Loucy (cell line): ENCODE results near the gene ALG1.
"Not testable (repeated sequence)": the region's sequence is repeated elsewhere in the genome, so short reads cannot be mapped to it uniquely, and the experiment has no call there.

Experiments
- H2AFZ ChIP-seq: fragments of 200-600 bp; sonication (generic); 2 replicates; pipeline ENCODE4 v1.6.0; 2016; ENCODE audit warnings: antibody characterized with exemption, mild to moderate bottlenecking, low read length, moderate library complexity
- H3F3A ChIP-seq: fragments of 200-600 bp; 2 replicates; pipeline ENCODE4 v1.6.0; 2016; ENCODE audit warnings: antibody characterized with exemption, low read depth, mild to moderate bottlenecking
- H3K27me3 ChIP-seq: fragments of 200-600 bp; sonication (generic); 2 replicates; pipeline ENCODE4 v1.6.1; 2014; ENCODE audit warnings: low read length, mild to moderate bottlenecking; ENCODE audit not compliant: insufficient read depth, poor library complexity, severe bottlenecking
- H3K36me3 ChIP-seq: fragments of 200-600 bp; sonication (generic); 2 replicates; pipeline ENCODE4 v1.6.1; 2016; ENCODE audit warnings: low read length; ENCODE audit not compliant: insufficient read depth
- H3K4me1 ChIP-seq: fragments of 200-600 bp; sonication (generic); 2 replicates; pipeline ENCODE4 v1.5.1; 2014; ENCODE audit warnings: low read length, mild to moderate bottlenecking; ENCODE audit not compliant: insufficient read depth, poor library complexity, severe bottlenecking
- H3K4me2 ChIP-seq: fragments of 200-600 bp; sonication (generic); 2 replicates; pipeline ENCODE4 v1.6.0; 2014; ENCODE audit warnings: antibody characterized with exemption, low read length, low read depth, mild to moderate bottlenecking; ENCODE audit not compliant: poor library complexity, severe bottlenecking
- H3K4me3 ChIP-seq: fragments of 200-600 bp; sonication (generic); 2 replicates; pipeline ENCODE4 v1.5.1; 2014; ENCODE audit warnings: low read length, mild to moderate bottlenecking, mixed read lengths; ENCODE audit not compliant: poor library complexity, severe bottlenecking
- H3K79me2 ChIP-seq: fragments of 200-600 bp; sonication (generic); 2 replicates; pipeline ENCODE4 v1.6.1; 2014; ENCODE audit warnings: low read length; ENCODE audit not compliant: insufficient read depth
- H3K9ac ChIP-seq: fragments of 200-600 bp; sonication (generic); 2 replicates; pipeline ENCODE4 v1.6.0; 2014; ENCODE audit warnings: mild to moderate bottlenecking, low read depth, low read length, moderate library complexity; ENCODE audit not compliant: poor library complexity, severe bottlenecking
- H3K9me2 ChIP-seq: fragments of 200-600 bp; sonication (generic); replicated peaks from 2 replicates; pipeline ENCODE4 v1.6.1; 2016; ENCODE audit warnings: low read depth, low read length, mixed read lengths
- H3K9me3 ChIP-seq: fragments of 200-600 bp; sonication (generic); 2 replicates; pipeline ENCODE4 v1.6.1; 2014; ENCODE audit warnings: mild to moderate bottlenecking, antibody characterized with exemption, low read length, low read depth; ENCODE audit not compliant: insufficient read depth
- H4K20me1 ChIP-seq: fragments of 200-600 bp; sonication (generic); 2 replicates; pipeline ENCODE4 v1.6.0; 2014; ENCODE audit warnings: antibody characterized with exemption, low read length, mild to moderate bottlenecking; ENCODE audit not compliant: insufficient read depth, poor library complexity, severe bottlenecking
- CTCF ChIP-seq: fragments of 200-600 bp; sonication (generic); conservative IDR thresholded peaks from 2 replicates; pipeline ENCODE4 v1.5.1; 2014; ENCODE audit warnings: mild to moderate bottlenecking, antibody characterized with exemption, low read length
- EZH2phosphoT487 ChIP-seq: fragments of 200-600 bp; IDR thresholded peaks from 2 replicates; pipeline ENCODE4 v1.6.1; 2018; ENCODE audit warnings: antibody characterized with exemption, mild to moderate bottlenecking, moderate library complexity, borderline replicate concordance

Gene ALG1

GRCh38 chr16:5072334-5073278 lies 963 bp downstream of the ALG1 start:
- H3K9me2 ChIP-seq, result no peaks in the 10 kb centered on the region
- H4K20me1 ChIP-seq, result no peaks in the 10 kb centered on the region
- H3K4me1 ChIP-seq, result peaks cover 5% of the 10 kb centered on the region
- H3K79me2 ChIP-seq, result peaks cover 5% of the 10 kb centered on the region; the same call in 1 of the 2 replicates
- H2AFZ ChIP-seq, result peak overlapping the region; percentile 94; the same call in 1 of the 2 replicates
- no peaks in the 10 kb centered on the region for H3K36me3 ChIP-seq
- no peaks in the 10 kb centered on the region for H3K9me3 ChIP-seq
- no peak for TF ChIP-seq CTCF
- no peak for TF ChIP-seq EZH2phosphoT487
- peak overlapping the region; percentile 84 for H3K4me3 ChIP-seq
- peak overlapping the region; percentile 79 for H3K4me2 ChIP-seq
- no peaks in the 10 kb centered on the region for H3F3A ChIP-seq
- H3K27me3 ChIP-seq, result no peaks in the 10 kb centered on the region
- H3K9ac ChIP-seq, result peak overlapping the region; percentile 72

GRCh38 chr16:5073279-5073629 lies 1.6 kb downstream of the ALG1 start:
- Histone ChIP-seq H3F3A (no peaks in the 10 kb centered on the region), H3K9me3 (no peaks in the 10 kb centered on the region), H3K36me3 (no peaks in the 10 kb centered on the region), H3K9me2 (no peaks in the 10 kb centered on the region), H3K79me2 (peaks cover 5% of the 10 kb centered on the region; the same call in 1 of the 2 replicates), H3K4me3 (peak overlapping the region; percentile 84), H3K9ac (no peak overlapping the region), H3K4me1 (peaks cover 5% of the 10 kb centered on the region), H2AFZ (no peak overlapping the region), H4K20me1 (no peaks in the 10 kb centered on the region), H3K4me2 (peak overlapping the region; percentile 79), H3K27me3 (no peaks in the 10 kb centered on the region)
- TF ChIP-seq CTCF (no peak), EZH2phosphoT487 (no peak)

GRCh38 chr16:5073771-5074170 lies 2.1 kb downstream of the ALG1 start:
- not testable (repeated sequence) for H2AFZ ChIP-seq, H3K9me2 ChIP-seq, H3K27me3 ChIP-seq, H3K4me2 ChIP-seq, H3K79me2 ChIP-seq, H4K20me1 ChIP-seq, H3K9ac ChIP-seq, H3K9me3 ChIP-seq, H3K4me1 ChIP-seq, H3K36me3 ChIP-seq, H3K4me3 ChIP-seq, H3F3A ChIP-seq

GRCh38 chr16:5075637-5076036 lies 4.0 kb downstream of the ALG1 start:
- Histone ChIP-seq H3K36me3 (no peaks in the 10 kb centered on the region), H3K9ac (no peak overlapping the region), H3K9me3 (no peaks in the 10 kb centered on the region), H2AFZ (no peak overlapping the region), H3K4me1 (peaks cover 5% of the 10 kb centered on the region), H3K4me3 (no peak overlapping the region), H3K27me3 (no peaks in the 10 kb centered on the region), H3F3A (no peaks in the 10 kb centered on the region), H3K4me2 (no peak overlapping the region), H3K79me2 (peaks cover 5% of the 10 kb centered on the region; the same call in 1 of the 2 replicates), H4K20me1 (no peaks in the 10 kb centered on the region), H3K9me2 (no peaks in the 10 kb centered on the region)
- TF ChIP-seq EZH2phosphoT487, result no peak
- no peak for TF ChIP-seq CTCF
